WI38 (cell line): Measurements from ENCODE around the gene CACNG6.
A peak's percentile ranks its signal among the peaks of the same experiment; 100 is the strongest.

ENCODE experiments used
- H3K4me3 ChIP-seq: 2 replicates; pipeline ENCODE4 v1.5.1; 2011; ENCODE audit warnings: low read depth, mild to moderate bottlenecking, control low read depth, low read length
- CTCF ChIP-seq: IDR thresholded peaks from 2 replicates; pipeline ENCODE4 v1.5.1; 2012; ENCODE audit warnings: low read depth, mild to moderate bottlenecking, control low read depth, low read length

Gene CACNG6

GRCh38 chr19:53966931-53967330 is 24.5 kb upstream of the CACNG6 start:
- TF ChIP-seq CTCF: no peak
- no peak overlapping the region for H3K4me3 ChIP-seq

- no peak overlapping the region for H3K4me3 ChIP-seq
- TF ChIP-seq CTCF: no peak
These were observed 22.1 kb upstream of the CACNG6 start for GRCh38 chr19:53969366-53969765.

- H3K4me3 ChIP-seq: no peak overlapping the region
- TF ChIP-seq CTCF: no peak
These were observed 19.8 kb upstream of the CACNG6 start for GRCh38 chr19:53971673-53972072.

- no peak for TF ChIP-seq CTCF
- peak overlapping the region; percentile 12; the same call in 1 of the 2 replicates for H3K4me3 ChIP-seq
These were observed 13.9 kb upstream of the CACNG6 start for GRCh38 chr19:53977429-53977990.

GRCh38 chr19:53977991-53978731 is 13.3 kb upstream of the CACNG6 start:
- no peak for TF ChIP-seq CTCF
- H3K4me3 ChIP-seq: peak overlapping the region; percentile 12; the same call in 1 of the 2 replicates

GRCh38 chr19:53978975-53979801 is 12.2 kb upstream of the CACNG6 start:
- H3K4me3 ChIP-seq: no peak overlapping the region
- TF ChIP-seq CTCF: no peak
